HG03064 (cell line): Measurements from ENCODE around the gene ASPRV1.

Experiments used
- ATAC-seq: cut with Tn5 transposase; IDR thresholded peaks from one replicate; pipeline ENCODE4 v1.9.1; 2021; ENCODE audit warnings: low read depth; ENCODE audit not compliant: unreplicated experiment

Gene ASPRV1

GRCh38 chr2:69914164-69914949, 47.1 kb downstream of the ASPRV1 start:
- peak; percentile 82 for ATAC-seq

GRCh38 chr2:69911985-69912563, 49.4 kb downstream of the ASPRV1 start:
- ATAC-seq = no peak
